H9 (cell line): ENCODE results near the gene NRP2. TPM values are rescaled to one million over a fixed set of nuclear protein-coding genes. Genes with fewer than 3 reads are reported as not detected.
A peak's percentile ranks its signal among the peaks of the same experiment; 100 is the strongest.

ENCODE experiments used
- DNase-seq: peaks from one replicate; pipeline ENCODE4 v3.0.0-alpha.2; 2017
- H2AFZ ChIP-seq: one replicate; pipeline ENCODE4 v1.6.1; 2013; ENCODE audit warnings: mild to moderate bottlenecking, low read length, control low read depth, moderate library complexity
- H2AK5ac ChIP-seq: 2 replicates; pipeline ENCODE4 v1.6.1; 2013; ENCODE audit warnings: low read length, control low read depth, mixed read lengths; ENCODE audit not compliant: insufficient read length
- H2BK120ac ChIP-seq: one replicate; pipeline ENCODE4 v1.6.1; 2013; ENCODE audit warnings: low read depth, mild to moderate bottlenecking, low read length, control low read depth, inconsistent platforms; ENCODE audit not compliant: poor library complexity, severe bottlenecking
- H2BK12ac ChIP-seq: 2 replicates; pipeline ENCODE4 v1.6.1; 2013; ENCODE audit warnings: low read length, control low read depth, mixed read lengths, low read depth; ENCODE audit not compliant: insufficient read length
- H2BK15ac ChIP-seq: 2 replicates; pipeline ENCODE4 v1.6.1; 2013; ENCODE audit warnings: low read depth, low read length, control low read depth
- H2BK20ac ChIP-seq: one replicate; pipeline ENCODE4 v1.6.1; 2013; ENCODE audit warnings: low read depth, mild to moderate bottlenecking, low read length, control low read depth, inconsistent platforms; ENCODE audit not compliant: poor library complexity, severe bottlenecking
- H2BK5ac ChIP-seq: 2 replicates; pipeline ENCODE4 v1.6.1; 2013; ENCODE audit warnings: low read length, control low read depth, mixed read lengths; ENCODE audit not compliant: insufficient read length
- H3K14ac ChIP-seq: 2 replicates; pipeline ENCODE4 v1.6.1; 2013; ENCODE audit warnings: low read length, control low read depth; ENCODE audit not compliant: insufficient read depth
- H3K18ac ChIP-seq: 2 replicates; pipeline ENCODE4 v1.6.1; 2013; ENCODE audit warnings: low read depth, mild to moderate bottlenecking, mixed read lengths, low read length, control low read depth; ENCODE audit not compliant: insufficient read length
- H3K23ac ChIP-seq: 2 replicates; pipeline ENCODE4 v1.6.1; 2013; ENCODE audit warnings: low read length, control low read depth, mixed read lengths, low read depth; ENCODE audit not compliant: insufficient read length
- H3K23me2 ChIP-seq: 2 replicates; pipeline ENCODE4 v1.6.1; 2013; ENCODE audit warnings: low read depth, mild to moderate bottlenecking, mixed read lengths, low read length, control low read depth; ENCODE audit not compliant: insufficient read length, poor library complexity, severe bottlenecking
- H3K27ac ChIP-seq: 2 replicates; pipeline ENCODE4 v1.5.1; 2013; ENCODE audit warnings: low read length, control low read depth, mixed read lengths, low read depth; ENCODE audit not compliant: insufficient read length
- H3K27me3 ChIP-seq: 2 replicates; pipeline ENCODE4 v1.6.1; 2013; ENCODE audit warnings: low read length, control low read depth, inconsistent platforms; ENCODE audit not compliant: insufficient read depth
- H3K4ac ChIP-seq: 2 replicates; pipeline ENCODE4 v1.6.1; 2013; ENCODE audit warnings: low read depth, mild to moderate bottlenecking, control low read depth, inconsistent platforms, low read length, moderate library complexity
- H3K4me1 ChIP-seq: 2 replicates; pipeline ENCODE4 v1.6.1; 2013; ENCODE audit warnings: low read length, control low read depth, inconsistent platforms; ENCODE audit not compliant: insufficient read depth
- H3K4me2 ChIP-seq: 2 replicates; pipeline ENCODE4 v1.6.1; 2013; ENCODE audit warnings: low read length, control low read depth, mixed read lengths; ENCODE audit not compliant: insufficient read length, insufficient read depth
- H3K56ac ChIP-seq: 2 replicates; pipeline ENCODE4 v1.6.1; 2013; ENCODE audit warnings: low read depth, mild to moderate bottlenecking, mixed read lengths, low read length, control low read depth; ENCODE audit not compliant: insufficient read length
- H3K79me1 ChIP-seq: 2 replicates; pipeline ENCODE4 v1.6.1; 2013; ENCODE audit warnings: low read depth, mild to moderate bottlenecking, moderate library complexity, low read length, control low read depth, inconsistent platforms; ENCODE audit not compliant: insufficient read depth, poor library complexity, severe bottlenecking
- H3K79me2 ChIP-seq: 2 replicates; pipeline ENCODE4 v1.6.1; 2013; ENCODE audit warnings: low read length, control low read depth, inconsistent platforms; ENCODE audit not compliant: insufficient read depth
- H3K9ac ChIP-seq: 2 replicates; pipeline ENCODE4 v1.6.1; 2013; ENCODE audit warnings: low read length, control low read depth, mixed read lengths; ENCODE audit not compliant: insufficient read length; ENCODE audit errors: extremely low read depth
- H3K9me3 ChIP-seq: one replicate; pipeline ENCODE4 v1.6.1; 2013; ENCODE audit warnings: low read depth, low read length, inconsistent platforms; ENCODE audit not compliant: control insufficient read depth
- H3T11ph ChIP-seq: one replicate; pipeline ENCODE4 v1.6.1; 2013; ENCODE audit warnings: mild to moderate bottlenecking, low read length, control low read depth, inconsistent platforms
- H4K20me1 ChIP-seq: one replicate; pipeline ENCODE4 v1.6.1; 2013; ENCODE audit not compliant: control insufficient read depth, insufficient read length, insufficient read depth
- H4K5ac ChIP-seq: 2 replicates; pipeline ENCODE4 v1.6.1; 2013; ENCODE audit warnings: low read depth, mild to moderate bottlenecking, mixed read lengths, low read length, control low read depth; ENCODE audit not compliant: insufficient read length
- H4K8ac ChIP-seq: replicated peaks from 2 replicates; pipeline ENCODE4 v1.6.1; 2013; ENCODE audit warnings: low read length, control low read depth, mixed read lengths, low read depth; ENCODE audit not compliant: insufficient read length
- H4K91ac ChIP-seq: 2 replicates; pipeline ENCODE4 v1.6.1; 2013; ENCODE audit warnings: low read depth, mild to moderate bottlenecking, moderate library complexity, mixed read lengths, low read length, control low read depth; ENCODE audit not compliant: insufficient read length
- H3K27ac Mint-ChIP-seq, 3 experiments: 2 replicates in 2 of 3; 3 replicates in 1 of 3; pipeline ENCODE4 v1.8.0; 2020 to 2021; ENCODE audit warnings: mixed read lengths in 3 of 3, mild to moderate bottlenecking in 1 of 3, moderate library complexity in 1 of 3
- H3K27me3 Mint-ChIP-seq: 2 replicates; pipeline ENCODE4 v1.8.0; 2021; ENCODE audit warnings: low read depth, mild to moderate bottlenecking, moderate library complexity, mixed read lengths
- H3K36me3 Mint-ChIP-seq, 3 experiments: 2 replicates in 2 of 3; 3 replicates in 1 of 3; pipeline ENCODE4 v1.8.0; 2020 to 2021; ENCODE audit warnings: low read depth in 3 of 3, mixed read lengths in 3 of 3; ENCODE audit not compliant: insufficient read depth in 1 of 3
- H3K4me1 Mint-ChIP-seq, 2 experiments: 2 replicates each; pipeline ENCODE4 v1.8.0; 2020; ENCODE audit warnings: mixed read lengths in 2 of 2
- H3K4me3 Mint-ChIP-seq, 2 experiments: 2 replicates in 1 of 2; 3 replicates in 1 of 2; pipeline ENCODE4 v1.8.0; 2020 to 2021; ENCODE audit warnings: mild to moderate bottlenecking in 2 of 2, mixed read lengths in 2 of 2, moderate library complexity in 1 of 2
- H3K9me3 Mint-ChIP-seq, 2 experiments: 2 replicates in 1 of 2; 3 replicates in 1 of 2; pipeline ENCODE4 v1.8.0; 2020; ENCODE audit warnings: mild to moderate bottlenecking in 2 of 2, mixed read lengths in 2 of 2, moderate library complexity in 1 of 2
- WGBS: extraction: QIAGEN DNeasy Blood & Tissue Kit; methylation state at CpG from one replicate; pipeline ENCODE4 v1.1.7; 2013; ENCODE audit warnings: missing lambda C conversion rate, low lambda C conversion rate, mixed read lengths; ENCODE audit not compliant: insufficient read length; ENCODE audit errors: extremely low coverage; 5-methylcytosine and 5-hydroxymethylcytosine counted together
- total RNA-seq: library from RNA; stranded (reverse); gene quantifications from 2 replicates; pipeline ENCODE4 v1.2.1, GENCODE V29; 2021
- TF ChIP-seq, protein P1 (sequence below): fragments of 200-600 bp; sonication (generic); conservative IDR thresholded peaks from 3 replicates; pipeline ENCODE4 v1.8.0; 2021; ENCODE audit warnings: antibody characterized with exemption, mild to moderate bottlenecking

The NRP2 gene
- total RNA-seq, 1 experiment from 2014 or later, result 19.7 TPM

DNA sequence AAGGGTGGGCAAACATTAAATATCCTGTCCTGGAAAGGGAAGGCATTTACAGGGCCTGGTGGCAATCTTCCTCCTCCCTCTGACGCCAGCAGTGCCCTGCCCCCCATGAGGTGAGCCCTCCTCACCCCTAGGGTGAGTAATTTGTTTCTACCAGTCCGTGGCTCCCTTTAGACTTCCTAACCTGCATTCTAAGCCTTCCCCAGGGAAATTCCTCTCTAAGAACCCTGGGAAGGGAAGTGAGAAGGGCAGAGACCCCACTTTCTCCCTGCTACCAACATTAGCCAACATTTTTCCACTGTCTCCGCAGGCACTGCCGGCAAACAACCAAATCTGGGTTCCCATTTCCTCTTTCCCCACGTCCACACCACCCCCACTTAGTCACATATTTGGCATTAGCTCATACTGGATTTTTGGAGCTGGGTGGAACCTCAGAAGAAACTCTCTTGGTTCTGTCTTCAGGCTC lies 69.3 kb downstream of the NRP2 start:
- Histone ChIP-seq H3K27ac (no peak overlapping the region), H3K56ac (no peak overlapping the region), H2BK120ac (no peak overlapping the region), H3K9me3 (no peaks in the 10 kb centered on the region), H2AFZ (no peak overlapping the region), H2BK5ac (no peak overlapping the region), H3K23me2 (no peaks in the 10 kb centered on the region), H3T11ph (no peak overlapping the region), H3K4me1 (peaks cover 14% of the 10 kb centered on the region; the same call in 1 of the 2 replicates), H4K5ac (no peak overlapping the region), H3K9ac (no peak overlapping the region), H4K20me1 (no peaks in the 10 kb centered on the region), H2BK15ac (no peak overlapping the region), H3K79me2 (no peaks in the 10 kb centered on the region), H2AK5ac (no peak overlapping the region), H3K79me1 (no peaks in the 10 kb centered on the region), H2BK20ac (no peak overlapping the region), H3K23ac (no peak overlapping the region), H3K4ac (no peak overlapping the region), H3K27me3 (no peaks in the 10 kb centered on the region; the same call in 1 of the 2 replicates), H3K4me2 (no peak overlapping the region), H3K18ac (peak overlapping the region; percentile 29), H3K14ac (no peak overlapping the region), H2BK12ac (no peak overlapping the region), H4K8ac (no peak overlapping the region), H4K91ac (no peak overlapping the region)
- Mint-ChIP-seq H3K4me1 (peaks cover 38 to 51% of the 10 kb centered on the region in 2 experiments), H3K27ac (peak overlapping the region in 1 of 3 experiments; percentile 84; a peak in 2 of 7 replicates), H3K36me3 (peaks cover 12 to 17% (median 15%) of the 10 kb centered on the region in 3 experiments; a peak in 6 of 7 replicates), H3K4me3 (no peak overlapping the region), H3K9me3 (no peaks in the 10 kb centered on the region), H3K27me3 (no peaks in the 10 kb centered on the region)
- DNase-seq, result no peak
- TF ChIP-seq, protein P1, sequence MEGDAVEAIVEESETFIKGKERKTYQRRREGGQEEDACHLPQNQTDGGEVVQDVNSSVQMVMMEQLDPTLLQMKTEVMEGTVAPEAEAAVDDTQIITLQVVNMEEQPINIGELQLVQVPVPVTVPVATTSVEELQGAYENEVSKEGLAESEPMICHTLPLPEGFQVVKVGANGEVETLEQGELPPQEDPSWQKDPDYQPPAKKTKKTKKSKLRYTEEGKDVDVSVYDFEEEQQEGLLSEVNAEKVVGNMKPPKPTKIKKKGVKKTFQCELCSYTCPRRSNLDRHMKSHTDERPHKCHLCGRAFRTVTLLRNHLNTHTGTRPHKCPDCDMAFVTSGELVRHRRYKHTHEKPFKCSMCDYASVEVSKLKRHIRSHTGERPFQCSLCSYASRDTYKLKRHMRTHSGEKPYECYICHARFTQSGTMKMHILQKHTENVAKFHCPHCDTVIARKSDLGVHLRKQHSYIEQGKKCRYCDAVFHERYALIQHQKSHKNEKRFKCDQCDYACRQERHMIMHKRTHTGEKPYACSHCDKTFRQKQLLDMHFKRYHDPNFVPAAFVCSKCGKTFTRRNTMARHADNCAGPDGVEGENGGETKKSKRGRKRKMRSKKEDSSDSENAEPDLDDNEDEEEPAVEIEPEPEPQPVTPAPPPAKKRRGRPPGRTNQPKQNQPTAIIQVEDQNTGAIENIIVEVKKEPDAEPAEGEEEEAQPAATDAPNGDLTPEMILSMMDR, result no peak
- WGBS, result no CpG with 5 or more reads among the region's 5 CpGs
